Spinal cord (tissue), 10 donors: ENCODE data around the gene WSCD2. TPM values are rescaled to one million over a fixed set of nuclear protein-coding genes. Genes with fewer than 3 reads are reported as not detected.

Experiments used
- DNase-seq, 6 donors: peaks; one replicate each; pipeline versions ENCODE4 v3.0.0 to v3.0.0-alpha.2; 2013 to 2015; ENCODE audit warnings: low spot score in 6 of 6, low read depth in 4 of 6
- H3K27ac ChIP-seq: one replicate; pipeline ENCODE4 v1.5.1; 2013; ENCODE audit warnings: low read depth, low read length, control low read depth
- H3K27me3 ChIP-seq: one replicate; pipeline ENCODE4 v1.6.1; 2013; ENCODE audit warnings: low read length; ENCODE audit not compliant: control insufficient read depth, insufficient read depth
- H3K36me3 ChIP-seq: one replicate; pipeline ENCODE4 v1.6.1; 2013; ENCODE audit warnings: low read length; ENCODE audit not compliant: control insufficient read depth, insufficient read depth
- H3K4me1 ChIP-seq: one replicate; pipeline ENCODE4 v1.6.1; 2013; ENCODE audit warnings: low read length; ENCODE audit not compliant: control insufficient read depth, insufficient read depth
- H3K4me3 ChIP-seq: one replicate; pipeline ENCODE4 v1.5.1; 2013; ENCODE audit warnings: low read depth, low read length, control low read depth
- H3K9me3 ChIP-seq: one replicate; pipeline ENCODE4 v1.6.1; 2013; ENCODE audit warnings: low read length; ENCODE audit not compliant: control insufficient read depth, insufficient read depth
- WGBS: methylation state at CpG from one replicate; pipeline ENCODE4 v1.1.5; 2013; ENCODE audit warnings: missing lambda C conversion rate; ENCODE audit not compliant: insufficient coverage; 5-methylcytosine and 5-hydroxymethylcytosine counted together
- polyA plus RNA-seq, 2 donors: library from polyadenylated mRNA; unstranded; fragments of 120-200 nt; gene quantifications; one replicate each; pipeline ENCODE4 v1.2.1, GENCODE V29; 2013; ENCODE audit not compliant: insufficient read length in 2 of 2
- total RNA-seq, 2 donors: library from RNA; depleted of rRNA in 1 of 2; stranded (reverse); fragments of 120-200 nt in 1 of 2; fragments of >200 nt in 1 of 2; gene quantifications; one replicate each; pipeline versions ENCODE4 v1.2.3 to v1.2.4, GENCODE V29; 2013 to 2014
- donor health status: healthy.

WSCD2 gene
- total and polyA plus RNA-seq, 4 donors = 6.1 to 17.4 (median 11.8) TPM

DNA sequence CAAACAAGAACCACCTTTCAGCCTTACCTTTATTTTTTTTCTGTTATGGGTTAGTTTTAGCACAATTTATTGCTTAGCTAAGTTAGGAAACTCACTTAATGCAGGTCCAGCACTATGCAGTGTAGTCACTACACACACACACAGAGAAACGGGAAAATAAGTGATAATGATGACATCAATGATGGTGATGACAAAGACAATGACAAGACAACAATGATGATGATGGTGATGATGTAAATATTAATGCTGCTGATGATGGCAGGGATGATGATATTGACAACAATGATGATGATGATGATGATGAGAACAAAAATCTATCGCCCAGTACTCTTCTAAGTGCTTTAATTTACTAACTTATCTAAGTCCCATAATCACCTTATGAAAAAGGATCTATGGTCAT lies 41.1 kb downstream of the WSCD2 start:
- Histone ChIP-seq H3K36me3 (no peaks in the 10 kb centered on the region), H3K4me1 (peaks cover 9% of the 10 kb centered on the region), H3K4me3 (no peak overlapping the region), H3K27me3 (no peaks in the 10 kb centered on the region), H3K27ac (no peak overlapping the region), H3K9me3 (no peaks in the 10 kb centered on the region)
- no peak for DNase-seq
- WGBS = no CpG with 5 or more reads among the region's 2 CpGs

DNA sequence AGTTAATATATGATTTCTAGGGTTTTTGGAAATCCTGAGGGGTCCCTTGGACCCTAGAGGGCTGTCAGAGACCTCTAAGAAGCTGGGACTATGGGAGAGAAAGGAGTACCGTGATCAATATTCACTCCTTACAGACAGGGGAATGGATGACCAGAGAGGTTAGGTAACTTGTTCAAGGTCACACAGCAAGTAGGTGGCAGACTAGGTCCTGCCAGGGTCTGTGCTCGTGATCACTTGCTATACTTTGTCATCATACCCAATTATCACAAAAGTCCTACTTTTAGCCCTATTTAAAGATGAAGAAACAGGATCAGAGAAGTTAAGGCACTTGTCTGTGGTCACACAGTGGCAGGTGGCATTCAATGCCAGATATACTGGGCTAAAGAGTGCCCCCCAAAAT lies 42.9 kb downstream of the WSCD2 start:
- Histone ChIP-seq H3K36me3 (no peaks in the 10 kb centered on the region), H3K9me3 (no peaks in the 10 kb centered on the region), H3K4me1 (peaks cover 14% of the 10 kb centered on the region), H3K27me3 (no peaks in the 10 kb centered on the region), H3K27ac (no peak overlapping the region), H3K4me3 (no peak overlapping the region)
- DNase-seq = no peak
- no CpG with 5 or more reads among the region's 2 CpGs for WGBS

DNA sequence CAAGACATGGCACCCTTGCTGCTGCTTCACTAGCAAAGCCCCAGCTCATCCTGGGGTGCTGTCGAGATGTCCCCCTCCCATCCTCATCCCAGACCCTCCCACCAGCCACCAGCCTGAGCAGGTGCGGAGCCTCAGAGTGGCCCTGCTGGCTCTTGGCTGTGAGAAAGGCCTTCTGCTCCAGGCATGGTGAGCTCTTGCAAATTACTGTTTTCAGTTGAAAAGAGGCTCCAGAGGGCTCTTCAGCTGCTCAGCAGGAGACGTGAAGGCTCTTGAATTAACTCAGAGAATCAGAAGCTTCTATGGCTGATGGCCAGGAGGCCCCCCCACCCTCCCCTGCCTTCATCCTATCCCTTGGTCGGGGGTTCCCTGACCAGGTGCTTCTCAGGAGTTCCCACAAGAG lies 44.1 kb downstream of the WSCD2 start:
- peak in 1 of 6 donors; percentile 54 for DNase-seq
- peaks cover 14% of the 10 kb centered on the region for H3K4me1 ChIP-seq
- no peaks in the 10 kb centered on the region for H3K9me3 ChIP-seq
- H3K27me3 ChIP-seq = no peaks in the 10 kb centered on the region
- H3K4me3 ChIP-seq = no peak overlapping the region
- H3K36me3 ChIP-seq = no peaks in the 10 kb centered on the region
- H3K27ac ChIP-seq = no peak overlapping the region
- 0% methylated on average over 2 of the region's 4 CpGs for WGBS

DNA sequence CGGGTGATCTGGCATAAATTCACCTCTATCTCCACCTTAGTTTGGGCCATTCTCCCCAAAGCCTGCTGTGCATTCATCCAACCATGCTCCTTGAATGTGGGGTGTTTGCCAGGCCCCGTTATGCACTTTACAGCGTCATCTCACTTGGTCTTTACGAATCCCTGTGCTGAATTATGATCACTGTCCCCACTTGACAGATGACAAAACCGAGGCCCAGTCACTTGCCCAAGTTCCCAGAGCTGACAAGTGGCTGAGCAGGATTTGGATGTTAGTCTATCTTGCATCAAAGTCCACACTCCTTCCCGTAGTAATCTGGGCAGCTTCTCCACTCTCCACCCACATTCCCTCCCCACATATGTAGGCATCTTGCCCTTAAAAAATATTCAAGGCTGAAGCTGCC lies 44.8 kb downstream of the WSCD2 start:
- no peak overlapping the region for H3K27ac ChIP-seq
- no peaks in the 10 kb centered on the region for H3K9me3 ChIP-seq
- DNase-seq = no peak
- WGBS = 59% methylated on average over 5 of the region's 6 CpGs
- H3K4me3 ChIP-seq = no peak overlapping the region
- no peaks in the 10 kb centered on the region for H3K36me3 ChIP-seq
- H3K27me3 ChIP-seq = no peaks in the 10 kb centered on the region
- peaks cover 14% of the 10 kb centered on the region for H3K4me1 ChIP-seq

DNA sequence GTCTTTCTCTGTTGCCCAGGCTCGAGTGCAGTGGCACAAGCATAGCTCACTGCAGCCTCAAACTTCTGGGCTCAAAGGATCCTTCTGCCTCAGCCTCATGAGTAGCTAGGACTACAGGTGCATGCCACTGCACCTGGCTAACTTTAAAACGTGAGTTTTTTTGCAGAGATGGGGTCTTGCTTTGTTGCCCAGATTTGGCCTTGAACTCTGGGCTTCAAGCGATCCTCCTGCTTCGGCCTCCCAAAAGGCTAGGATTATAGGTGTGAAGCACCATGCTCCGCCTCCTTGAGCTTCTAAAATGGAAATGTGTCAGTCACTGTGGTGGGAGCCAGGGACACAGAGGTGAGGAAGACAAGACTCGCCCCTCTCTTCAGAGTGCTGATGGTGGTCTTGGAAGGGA lies 45.6 kb downstream of the WSCD2 start:
- H3K4me1 ChIP-seq = peaks cover 14% of the 10 kb centered on the region
- no peaks in the 10 kb centered on the region for H3K9me3 ChIP-seq
- H3K4me3 ChIP-seq = no peak overlapping the region
- no peaks in the 10 kb centered on the region for H3K36me3 ChIP-seq
- no peak for DNase-seq
- no peaks in the 10 kb centered on the region for H3K27me3 ChIP-seq
- 92% methylated on average over 6 of the region's 6 CpGs for WGBS
- H3K27ac ChIP-seq = no peak overlapping the region

DNA sequence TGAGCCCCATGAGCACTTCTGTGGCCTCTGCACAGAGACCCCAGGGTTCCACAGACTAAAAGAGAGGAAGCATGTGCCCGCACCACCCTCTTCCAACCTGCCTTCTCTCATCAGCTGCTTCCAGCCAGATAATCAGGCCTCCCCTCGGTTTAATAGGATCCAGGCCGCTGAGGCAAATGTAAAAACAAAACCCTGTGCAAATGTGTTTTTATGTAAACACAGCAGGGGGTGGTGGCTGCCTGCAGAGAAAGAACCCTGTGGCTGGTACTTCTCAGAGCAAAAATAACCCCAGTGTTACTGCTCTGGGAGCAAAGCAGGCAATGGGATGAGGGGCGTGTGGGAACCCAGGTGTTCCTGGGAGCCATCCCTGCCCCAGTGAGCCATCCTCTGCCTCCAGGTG lies 46.2 kb downstream of the WSCD2 start:
- no peaks in the 10 kb centered on the region for H3K36me3 ChIP-seq
- peaks cover 14% of the 10 kb centered on the region for H3K4me1 ChIP-seq
- H3K4me3 ChIP-seq = no peak overlapping the region
- no peaks in the 10 kb centered on the region for H3K9me3 ChIP-seq
- WGBS = 11% methylated on average over 3 of the region's 4 CpGs
- no peaks in the 10 kb centered on the region for H3K27me3 ChIP-seq
- DNase-seq = peak in 2 of 6 donors; percentile 49 to 89
- no peak overlapping the region for H3K27ac ChIP-seq

DNA sequence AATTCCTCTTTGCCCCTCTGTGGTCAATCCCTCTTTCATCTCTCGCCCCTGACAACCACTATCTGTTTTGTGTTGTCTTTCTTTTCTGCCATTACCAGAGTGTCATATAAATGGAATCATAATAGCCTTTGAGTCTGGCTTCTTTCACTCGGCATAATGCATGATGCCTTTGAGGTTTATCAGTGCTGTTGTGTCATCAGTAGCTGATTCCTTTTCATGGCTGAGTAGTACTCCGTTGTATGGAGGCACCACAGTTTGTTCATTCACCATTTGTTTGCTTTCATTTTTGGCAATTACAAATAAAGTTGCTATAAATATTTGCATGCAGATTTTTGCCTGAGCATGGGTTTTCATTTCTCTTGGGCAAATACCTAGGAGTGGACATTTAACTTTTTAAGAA lies 47.2 kb downstream of the WSCD2 start:
- no peak overlapping the region for H3K4me3 ChIP-seq
- no peak for DNase-seq
- H3K27ac ChIP-seq = no peak overlapping the region
- peaks cover 14% of the 10 kb centered on the region for H3K4me1 ChIP-seq
- no peaks in the 10 kb centered on the region for H3K27me3 ChIP-seq
- H3K36me3 ChIP-seq = no peaks in the 10 kb centered on the region
- no peaks in the 10 kb centered on the region for H3K9me3 ChIP-seq
- 100% methylated on average over 1 of the region's 3 CpGs for WGBS

DNA sequence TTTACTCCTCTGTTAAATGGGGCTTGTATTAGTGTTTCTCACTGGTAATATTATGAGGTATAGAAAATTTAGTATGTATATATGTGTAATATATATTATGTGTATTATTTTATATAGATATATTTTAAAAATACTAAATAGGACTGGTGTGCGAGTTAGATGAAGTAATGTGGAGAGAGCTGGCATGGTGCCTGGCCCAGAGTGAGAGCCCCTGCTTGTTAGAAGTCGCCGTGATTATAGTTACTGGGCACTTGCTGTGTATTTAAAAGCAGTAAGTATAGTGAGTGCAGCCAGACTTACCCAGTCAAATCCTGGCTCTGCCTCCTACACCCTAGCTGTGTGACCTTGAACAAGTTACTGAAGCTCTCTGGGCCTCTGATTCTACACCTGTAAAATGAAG lies 48.0 kb downstream of the WSCD2 start:
- Histone ChIP-seq H3K4me3 (no peak overlapping the region), H3K36me3 (no peaks in the 10 kb centered on the region), H3K9me3 (no peaks in the 10 kb centered on the region), H3K4me1 (peaks cover 14% of the 10 kb centered on the region), H3K27ac (no peak overlapping the region), H3K27me3 (no peaks in the 10 kb centered on the region)
- 83% methylated on average over 2 of the region's 3 CpGs for WGBS
- no peak for DNase-seq

DNA sequence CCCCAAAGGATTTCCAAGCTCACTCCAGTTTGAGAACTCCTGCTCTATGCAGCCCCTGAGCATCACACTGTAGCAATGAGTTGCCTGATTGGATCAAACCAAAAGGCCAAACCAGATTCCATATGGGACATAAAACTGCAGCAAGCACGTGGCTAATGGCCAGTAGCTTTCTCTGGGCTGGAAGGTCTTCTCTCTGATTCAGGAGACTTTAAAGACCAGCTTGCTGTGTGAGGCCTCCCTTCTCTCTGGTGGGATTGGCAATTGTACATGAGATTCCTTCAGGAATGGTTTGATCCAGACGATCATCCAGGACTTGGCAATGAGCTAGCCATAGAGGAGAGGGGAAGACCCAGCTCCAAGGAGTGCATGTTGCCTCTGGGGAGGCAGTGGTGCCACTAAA lies 50.2 kb downstream of the WSCD2 start:
- WGBS = 50% methylated on average over 1 of the region's 2 CpGs
- H3K4me1 ChIP-seq = peaks cover 8% of the 10 kb centered on the region
- DNase-seq = no peak
- no peaks in the 10 kb centered on the region for H3K9me3 ChIP-seq
- H3K27me3 ChIP-seq = no peaks in the 10 kb centered on the region
- H3K27ac ChIP-seq = no peak overlapping the region
- H3K4me3 ChIP-seq = no peak overlapping the region
- no peaks in the 10 kb centered on the region for H3K36me3 ChIP-seq

DNA sequence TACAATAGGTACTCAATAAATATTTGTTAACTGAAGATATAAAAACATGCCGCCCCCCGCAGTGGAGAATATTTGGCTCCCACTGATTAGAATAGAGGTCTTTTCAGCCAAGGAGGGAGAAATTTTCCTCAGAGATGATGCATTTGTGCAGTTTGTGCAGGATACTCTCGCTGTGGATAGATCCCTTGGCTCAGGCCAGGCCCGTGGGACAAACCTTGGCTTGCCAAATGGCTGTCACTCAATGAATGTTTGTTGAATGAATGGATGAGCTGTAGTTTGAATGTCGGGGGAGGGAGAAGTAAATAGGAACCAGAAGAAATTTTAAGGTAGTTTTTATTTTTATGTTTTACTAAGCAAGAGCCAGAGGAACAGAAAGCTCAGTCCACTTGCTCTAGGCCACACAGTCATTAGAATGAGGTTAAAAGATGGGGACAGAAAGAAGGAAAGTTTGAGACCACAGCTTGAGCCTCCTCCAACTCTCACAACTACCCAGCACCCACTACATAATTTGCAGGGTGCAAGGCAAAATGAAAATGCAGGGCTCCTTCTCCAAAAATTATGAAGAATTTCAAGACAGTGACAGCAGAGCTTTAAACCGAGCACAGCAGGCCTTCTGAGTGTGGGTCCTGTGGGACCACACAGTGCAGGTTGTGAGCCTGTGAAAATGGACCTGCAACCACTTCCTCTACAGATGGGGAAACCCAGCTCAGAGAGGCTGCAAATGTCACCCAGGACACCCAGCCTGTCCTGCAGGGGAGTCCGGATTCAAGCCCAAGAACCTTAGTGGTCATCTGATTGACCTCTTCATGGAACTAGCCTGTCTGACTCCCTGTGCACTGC lies 51.4 kb downstream of the WSCD2 start:
- peaks cover 2% of the 10 kb centered on the region for H3K4me1 ChIP-seq
- no peaks in the 10 kb centered on the region for H3K36me3 ChIP-seq
- H3K27me3 ChIP-seq = no peaks in the 10 kb centered on the region
- H3K9me3 ChIP-seq = no peaks in the 10 kb centered on the region
- no peak overlapping the region for H3K27ac ChIP-seq
- 75% methylated on average over 4 of the region's 7 CpGs for WGBS
- H3K4me3 ChIP-seq = no peak overlapping the region
- no peak for DNase-seq
